Measurements from ENCODE around the gene DGKI. TPM values are rescaled to one million over a fixed set of nuclear protein-coding genes. Genes with fewer than 3 reads are reported as not detected.
"Not testable (repeated sequence)": the region's sequence is repeated elsewhere in the genome, so short reads cannot be mapped to it uniquely, and the experiment has no call there.

Gene DGKI
- polyA plus RNA-seq, 4 donors = 0.38 to 1.8 (median 1.7) TPM

GRCh38 chr7:137747359-137748031 lies 99.3 kb downstream of the DGKI start:
- no peak for DNase-seq (ENCODE audit: low read depth in 4 of 4, low spot score in 3 of 4)

DNA sequence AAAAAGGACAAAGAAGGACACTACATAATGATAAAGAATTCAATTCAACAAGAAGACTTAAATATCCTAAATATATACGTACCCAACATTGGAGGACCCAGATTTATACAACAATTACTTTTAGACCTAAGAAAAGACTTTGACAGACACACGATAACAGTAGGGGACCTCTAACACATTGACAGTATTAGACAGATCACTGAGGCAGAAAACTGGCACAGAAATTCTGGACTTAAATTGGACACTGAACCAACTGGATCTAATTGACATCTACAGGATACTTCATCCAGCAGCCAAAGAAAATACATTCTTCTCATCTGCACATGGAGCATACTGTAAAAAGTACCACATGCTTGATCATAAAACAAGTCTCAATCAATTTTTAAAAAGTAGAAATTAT lies 103.8 kb downstream of the DGKI start:
- DNase-seq (ENCODE audit: low read depth in 4 of 4, low spot score in 3 of 4) = no peak

GRCh38 chr7:137742051-137742450 lies 104.7 kb downstream of the DGKI start:
- DNase-seq (ENCODE audit: low read depth in 4 of 4, low spot score in 3 of 4) = no peak

GRCh38 chr7:137741443-137741842 lies 105.3 kb downstream of the DGKI start:
- no peak for DNase-seq (ENCODE audit: low read depth in 4 of 4, low spot score in 3 of 4)

DNA sequence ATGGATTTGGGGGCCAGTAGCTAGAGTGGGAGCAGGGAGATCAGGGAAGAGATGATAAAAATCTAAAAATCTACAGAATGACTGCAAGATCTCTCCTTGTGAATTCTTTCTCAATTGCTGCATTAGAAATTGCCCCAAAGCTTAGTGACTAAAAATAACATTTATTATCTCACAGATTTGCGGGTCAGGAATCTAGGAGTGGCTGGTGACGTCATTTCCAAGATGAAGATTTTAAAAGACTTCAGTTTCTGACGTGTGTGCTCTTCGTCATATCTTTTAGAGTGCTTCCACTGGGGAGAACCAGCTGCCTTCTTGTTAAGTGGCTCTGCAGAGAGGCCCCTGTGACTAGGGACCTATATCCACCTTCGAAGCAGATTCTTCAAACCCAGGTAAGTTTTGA lies 112.6 kb downstream of the DGKI start:
- DNase-seq (ENCODE audit: low read depth in 4 of 4, low spot score in 3 of 4) = no peak

DNA sequence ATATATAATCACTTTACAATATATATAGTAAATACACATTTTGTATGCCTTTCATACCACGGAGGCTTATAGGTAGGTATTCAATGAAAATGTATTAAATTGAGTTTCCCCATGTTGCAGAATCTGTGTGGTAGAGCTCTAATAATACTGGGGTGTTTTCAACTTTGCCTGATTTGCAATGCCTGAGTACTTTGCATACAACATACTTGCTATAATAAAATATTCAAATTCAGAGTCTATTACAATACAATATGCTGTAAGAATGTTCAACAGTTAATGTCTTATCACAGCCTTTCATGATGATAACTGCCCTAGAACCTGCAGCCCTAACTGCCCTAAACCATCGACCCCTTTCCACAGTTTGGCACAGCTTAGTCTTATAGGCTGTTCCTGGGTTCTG lies 114.6 kb downstream of the DGKI start:
- no peak for DNase-seq (ENCODE audit: low read depth in 4 of 4, low spot score in 3 of 4)

DNA sequence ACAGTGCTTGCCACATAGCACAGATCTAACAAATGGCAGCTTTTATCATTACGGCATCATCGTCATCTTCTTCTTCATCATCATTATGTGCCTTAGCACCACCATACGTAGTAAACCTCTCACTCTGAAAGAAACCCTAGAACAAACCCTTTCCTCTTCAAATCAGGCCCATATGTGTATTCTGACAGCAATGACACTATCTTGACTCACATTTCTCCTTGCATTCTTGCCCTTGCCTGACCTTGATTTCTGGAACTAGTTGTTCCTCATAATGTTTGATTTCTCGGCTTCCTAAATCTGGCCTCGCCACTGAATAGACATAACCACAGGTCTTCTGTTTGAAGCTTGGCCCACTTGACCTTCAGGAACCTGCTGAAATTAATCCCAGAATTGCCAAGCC lies 115.3 kb downstream of the DGKI start:
- DNase-seq (ENCODE audit: low read depth in 4 of 4, low spot score in 3 of 4) = no peak

DNA sequence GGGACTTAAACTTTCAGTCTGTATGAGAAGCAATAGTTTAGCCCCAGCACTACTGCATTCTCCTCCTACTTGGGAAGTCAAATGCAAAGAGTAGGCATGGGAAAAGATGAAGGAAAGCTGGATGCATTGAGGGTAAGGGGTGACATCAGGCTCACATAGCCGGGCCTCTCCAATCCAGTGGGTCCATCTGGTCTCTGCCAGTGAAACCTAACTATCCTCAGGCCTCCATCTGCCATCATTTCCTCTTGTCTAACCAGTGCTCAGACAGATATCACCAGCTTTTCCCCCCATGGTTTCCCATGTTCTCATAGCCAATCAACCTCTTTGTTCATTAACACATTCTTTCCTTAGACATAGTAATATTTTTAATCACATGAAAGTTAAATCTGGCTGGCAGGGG lies 118.3 kb downstream of the DGKI start:
- no peak for DNase-seq (ENCODE audit: low read depth in 4 of 4, low spot score in 3 of 4)

DNA sequence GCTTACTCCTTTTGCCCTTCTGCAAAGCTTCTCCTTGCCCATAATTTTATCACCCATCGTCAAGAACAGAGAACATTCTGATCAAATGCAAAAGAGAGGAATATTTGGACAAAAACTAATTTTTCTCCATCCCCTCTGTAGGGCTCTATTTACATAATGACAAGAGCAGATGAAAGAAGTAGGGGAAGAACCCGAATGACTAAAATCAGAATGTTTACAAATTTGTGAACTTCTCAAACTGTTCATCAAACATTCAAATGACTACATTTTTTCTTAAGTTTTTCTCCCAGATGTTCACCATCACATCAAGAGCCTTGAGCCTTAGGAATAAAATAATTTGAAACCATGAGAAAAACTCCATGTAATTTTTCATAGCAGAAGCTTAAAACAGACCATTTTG lies 119.4 kb downstream of the DGKI start:
- DNase-seq (ENCODE audit: low read depth in 4 of 4, low spot score in 3 of 4) = no peak

DNA sequence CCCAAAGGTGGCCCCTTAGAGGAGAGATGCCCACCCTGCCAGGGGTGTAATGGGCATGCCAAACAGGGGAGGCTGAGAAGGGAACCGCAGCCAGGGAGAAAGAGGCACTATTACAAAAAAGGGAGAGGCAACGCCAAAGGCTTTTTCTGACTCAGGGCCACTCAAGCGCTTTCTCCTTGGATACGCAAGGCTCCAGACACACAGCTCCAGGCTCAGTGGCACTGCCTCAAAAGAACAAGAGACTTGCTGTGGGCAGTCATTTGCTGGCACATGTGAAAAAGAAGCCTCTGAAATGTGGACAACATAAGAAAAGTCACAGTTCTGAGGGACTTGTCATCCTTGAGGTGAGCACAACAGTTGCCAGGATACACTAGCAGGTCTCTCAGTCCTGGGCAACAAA lies 128.4 kb downstream of the DGKI start:
- DNase-seq (ENCODE audit: low read depth in 4 of 4, low spot score in 3 of 4) = no peak

DNA sequence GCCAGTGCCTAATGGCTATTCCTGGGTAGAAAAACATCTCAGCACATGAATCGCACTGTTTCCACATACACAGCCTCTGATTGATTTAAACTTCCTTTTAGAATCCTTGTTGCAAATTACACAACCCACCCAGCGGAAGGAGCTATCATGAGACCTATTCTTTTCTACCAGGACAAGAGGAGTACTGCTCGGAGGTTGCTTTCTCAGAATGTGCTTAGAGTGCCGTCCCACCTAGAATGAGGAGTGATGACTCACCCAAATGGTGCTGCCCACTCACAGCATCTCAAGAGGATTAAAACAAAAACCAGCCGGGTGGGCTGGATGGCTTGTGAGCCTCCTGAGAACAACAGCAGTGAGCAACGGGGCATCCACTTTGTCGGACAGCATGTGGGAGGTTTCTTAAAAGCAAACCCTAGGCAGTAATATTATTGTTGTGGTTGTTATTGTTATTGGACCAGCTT lies 128.9 kb downstream of the DGKI start:
- DNase-seq (ENCODE audit: low read depth in 4 of 4, low spot score in 3 of 4) = no peak

GRCh38 chr7:137717045-137717444 lies 129.7 kb downstream of the DGKI start:
- no peak for DNase-seq (ENCODE audit: low read depth in 4 of 4, low spot score in 3 of 4)

DNA sequence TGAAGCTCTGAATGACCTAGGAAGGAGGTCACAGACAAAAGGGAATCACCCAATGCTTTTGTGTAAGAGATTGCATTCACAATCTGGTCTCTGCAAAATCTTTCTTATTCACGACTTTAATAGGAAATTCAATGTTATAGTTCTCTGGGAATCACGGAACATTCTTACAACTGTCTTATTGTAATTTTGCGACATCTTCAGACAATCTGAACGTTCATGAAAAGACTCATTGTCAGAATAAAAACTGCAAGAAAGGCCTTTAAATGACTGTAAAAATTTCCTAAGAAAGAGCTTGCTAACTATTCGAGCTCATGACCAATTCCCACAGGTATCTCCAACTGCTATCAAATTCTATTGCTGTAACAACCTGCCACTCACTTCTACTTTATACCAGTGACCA lies 130.7 kb downstream of the DGKI start:
- DNase-seq (ENCODE audit: low read depth in 4 of 4, low spot score in 3 of 4) = no peak

DNA sequence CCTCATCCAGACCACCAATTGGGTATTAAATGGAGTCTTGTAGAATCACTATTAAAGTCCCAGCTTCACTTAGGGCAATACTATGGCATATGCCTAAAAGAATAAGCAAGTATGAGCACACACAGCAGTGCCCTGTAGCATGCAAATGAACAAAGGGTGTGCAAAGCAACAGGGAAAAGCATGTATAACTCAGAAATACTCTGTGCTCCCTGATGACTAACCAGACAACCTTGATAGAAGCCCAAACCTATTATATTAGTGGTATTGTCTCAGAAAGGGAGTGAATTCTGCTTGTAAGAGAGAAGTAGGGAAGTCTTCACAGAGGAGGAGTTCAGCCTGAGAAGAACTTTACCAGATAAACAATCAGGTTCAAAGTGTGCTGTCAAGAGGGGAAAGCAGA lies 131.2 kb downstream of the DGKI start:
- DNase-seq (ENCODE audit: low read depth in 4 of 4, low spot score in 3 of 4) = no peak

GRCh38 chr7:137715121-137715520 lies 131.7 kb downstream of the DGKI start:
- DNase-seq (ENCODE audit: low read depth in 4 of 4, low spot score in 3 of 4) = no peak

DNA sequence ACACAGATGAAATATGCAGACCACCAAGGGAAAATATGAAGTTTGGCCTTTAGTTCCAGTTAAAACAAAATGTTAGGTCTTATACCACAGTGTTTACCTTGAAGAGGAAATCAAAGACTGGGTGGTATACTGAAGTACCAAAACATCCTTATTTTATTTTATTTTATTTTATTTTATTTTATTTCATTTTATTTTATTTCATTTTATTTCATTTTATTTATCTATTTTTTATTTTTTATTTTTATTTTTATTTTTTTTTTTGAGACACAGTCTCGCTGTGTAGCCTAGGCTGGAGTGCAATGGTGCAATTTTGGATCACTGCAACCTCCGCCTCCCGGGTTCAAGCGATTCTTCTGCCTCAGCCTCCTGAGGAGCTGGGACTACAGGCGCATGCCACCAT lies 140.4 kb downstream of the DGKI start:
- DNase-seq (ENCODE audit: low read depth in 4 of 4, low spot score in 3 of 4) = not testable (repeated sequence)

DNA sequence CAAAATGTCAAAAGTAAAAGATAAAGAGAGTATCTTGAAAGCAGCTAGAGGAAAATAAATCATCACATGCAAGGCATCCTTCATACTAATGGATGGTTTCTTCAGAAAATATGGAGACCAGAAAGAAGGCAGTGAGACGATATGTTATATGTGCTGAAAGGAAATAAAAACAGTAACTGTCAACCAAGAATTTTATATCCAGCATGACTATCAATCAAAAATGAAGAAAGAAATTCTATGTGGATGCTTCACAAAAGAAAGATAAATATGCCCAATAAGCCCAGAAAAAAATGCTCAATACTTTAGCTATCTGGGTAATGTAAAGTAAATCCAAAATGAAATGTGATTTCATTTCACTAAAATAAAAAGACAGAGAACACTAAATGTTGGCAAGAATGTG lies 142.1 kb downstream of the DGKI start:
- no peak for DNase-seq (ENCODE audit: low read depth in 4 of 4, low spot score in 3 of 4)

DNA sequence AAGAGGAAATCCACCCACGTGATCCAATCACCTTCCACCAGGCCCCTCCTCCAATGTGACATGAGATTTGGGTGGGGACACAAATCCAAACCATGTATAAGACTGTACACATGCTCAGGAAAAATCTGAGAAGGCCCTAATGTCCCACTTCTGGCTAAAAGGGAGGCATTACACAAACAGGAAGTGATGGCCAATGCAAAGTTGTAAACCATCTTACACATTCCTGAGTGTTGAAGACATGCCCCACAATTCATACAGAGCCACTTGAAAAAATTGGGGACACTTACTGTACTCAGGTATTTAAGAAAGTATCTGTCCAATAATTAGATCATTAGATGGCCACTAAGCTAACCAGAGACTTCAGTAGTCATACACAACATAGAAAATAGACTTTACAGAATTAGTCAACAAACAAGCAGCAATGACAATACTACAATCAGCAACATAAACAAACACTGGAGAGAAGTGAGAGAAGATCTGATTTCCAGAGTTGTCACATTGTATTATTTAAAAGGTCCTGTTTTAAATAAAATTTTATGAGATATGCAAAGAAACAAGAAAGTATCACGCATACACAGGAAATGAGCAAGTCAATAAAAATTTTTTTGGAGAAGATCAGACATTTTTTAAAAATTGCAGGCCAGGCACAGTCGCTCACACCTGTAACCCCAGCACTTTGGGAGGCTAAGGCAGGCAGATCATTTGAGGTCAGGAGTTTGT lies 143.3 kb downstream of the DGKI start:
- no peak for DNase-seq (ENCODE audit: low read depth in 4 of 4, low spot score in 3 of 4)

GRCh38 chr7:137696988-137697387 lies 149.8 kb downstream of the DGKI start:
- DNase-seq (ENCODE audit: low read depth in 4 of 4, low spot score in 3 of 4) = no peak

- DNase-seq (ENCODE audit: low read depth in 4 of 4, low spot score in 3 of 4) = no peak
These were observed 150.4 kb downstream of the DGKI start for GRCh38 chr7:137696376-137696775.

DNA sequence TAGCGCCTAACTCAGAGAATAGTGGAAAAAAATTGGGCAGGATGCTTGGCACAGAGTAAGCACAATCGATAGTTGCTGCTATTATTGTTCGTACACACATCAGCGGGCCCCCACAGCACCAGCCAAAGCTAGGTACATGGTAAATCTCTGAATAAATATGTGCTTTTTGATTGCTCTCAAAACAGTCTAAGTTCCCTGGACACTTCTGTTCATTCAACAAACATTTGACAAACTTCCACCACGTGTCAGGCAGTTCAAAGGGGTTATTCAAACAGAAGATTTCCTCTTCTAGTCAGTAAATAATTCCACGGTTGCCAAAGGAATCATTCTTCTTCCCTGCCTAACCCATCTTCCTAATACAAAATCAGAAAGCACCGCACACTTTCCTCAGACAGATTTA lies 150.8 kb downstream of the DGKI start:
- DNase-seq (ENCODE audit: low read depth in 4 of 4, low spot score in 3 of 4) = no peak

GRCh38 chr7:137695494-137695893 lies 151.3 kb downstream of the DGKI start:
- DNase-seq (ENCODE audit: low read depth in 4 of 4, low spot score in 3 of 4) = no peak
